Ovary (tissue), 9 donors: ENCODE measurements around the gene MRTO4. TPM values are rescaled to one million over a fixed set of nuclear protein-coding genes. Genes with fewer than 3 reads are reported as not detected.
"Not testable (repeated sequence)": the region's sequence is repeated elsewhere in the genome, so short reads cannot be mapped to it uniquely, and the experiment has no call there.

Source experiments
- DNase-seq, 5 donors: peaks; one replicate each; pipeline ENCODE4 v3.0.0-alpha.2; 2019 to 2020
- H3K27ac ChIP-seq, 2 donors: fragments of 200-600 bp; one replicate each; pipeline versions ENCODE4 v1.5.1 to v1.8.0; 2019 to 2022
- H3K27me3 ChIP-seq: fragments of 200-600 bp; one replicate; pipeline ENCODE4 v1.8.0; 2022
- H3K36me3 ChIP-seq: fragments of 200-600 bp; sonication (generic); one replicate; pipeline ENCODE4 v1.5.1; 2019
- H3K4me1 ChIP-seq: one replicate; pipeline ENCODE4 v1.8.1; 2013; ENCODE audit warnings: mild to moderate bottlenecking, moderate library complexity; ENCODE audit not compliant: insufficient read depth
- H3K4me3 ChIP-seq: fragments of 200-600 bp; sonication (generic); one replicate; pipeline ENCODE4 v1.5.1; 2017
- H3K9me3 ChIP-seq, 2 donors: fragments of 200-600 bp in 1 of 2; sonication (generic) in 1 of 2; one replicate each; pipeline versions ENCODE4 v1.5.1 to v1.8.1; 2013 to 2019; ENCODE audit warnings: mild to moderate bottlenecking in 1 of 2, moderate library complexity in 1 of 2
- CTCF ChIP-seq, 3 donors: fragments of 450-650 bp in 2 of 3; fragments of 200-600 bp in 1 of 3; IDR thresholded peaks; one replicate each; pipeline versions ENCODE4 v1.5.1 to v1.8.0; 2016 to 2022; ENCODE audit warnings: antibody characterized with exemption in 3 of 3, mild to moderate bottlenecking in 1 of 3
- EP300 ChIP-seq: sonication (generic); formaldehyde crosslinking; IDR thresholded peaks from one replicate; pipeline ENCODE4 v1.6.1; 2017; ENCODE audit warnings: antibody characterized with exemption
- POLR2A ChIP-seq: fragments of 450-650 bp; IDR thresholded peaks from one replicate; pipeline ENCODE4 v1.6.1; 2017; ENCODE audit warnings: antibody characterized with exemption, mild to moderate bottlenecking, moderate library complexity
- WGBS, 3 donors: extraction: QIAGEN DNeasy Blood & Tissue Kit in 1 of 3; methylation state at CpG; one replicate each; pipeline versions ENCODE4 v1.1.5 to v1.1.7; 2013 to 2017; 5-methylcytosine and 5-hydroxymethylcytosine counted together
- intact Hi-C, 4 donors: fragments of 100-400 bp; cut with DNase I; formaldehyde crosslinking; loops; one replicate each; pipeline versions ENCODE4 v1.11.0 to v1.15.1; 2022 to 2023
- polyA plus RNA-seq, 2 donors: library from polyadenylated mRNA; stranded (reverse); fragments of 200-250 nt in 1 of 2; fragments of 350-450 nt in 1 of 2; fragmentation: Illumina TruSeq in 1 of 2; extraction: RNeasy Lipid Tissue Mini Kit (QIAGEN cat#74804) in 1 of 2; gene quantifications; one replicate each; pipeline ENCODE4 v1.2.3, GENCODE V29; 2013 to 2014
- total RNA-seq, 7 donors: library from RNA; depleted of rRNA in 2 of 7; stranded (reverse); fragments of >200 nt in 2 of 7; fragmentation: NEBNext Ultra II Directional in 3 of 7; extraction: Animal tissue kit (Norgen Biotek cat#: 25700) in 3 of 7; gene quantifications; one replicate each; pipeline versions ENCODE4 v1.1.0 to v1.2.4, GENCODE V29; 2016 to 2023
- donor health status: DM: no; HTN: no; CAD: no; lungs with moderate emphysema.
- donor health status: DM: no; HTN: no; CAD: no.
- donor health status: Bipolar disorder and iron deficiency.
- donor health status: DM: yes; HTN: yes; CAD: no.
- donor health status: DM: no; HTN: no; CAD: no.
- donor health status: DM: yes; HTN: yes; CAD: no.

MRTO4 gene
- total and polyA plus RNA-seq, 9 donors, result 14.3 to 49.1 (median 26.4) TPM

- H3K4me3 ChIP-seq, result no peak overlapping the region
- H3K4me1 ChIP-seq, result no peaks in the 10 kb centered on the region
- 91 to 98% (median 95%) methylated on average over 11 of the region's 11 CpGs for WGBS, 3 donors
- intact Hi-C loops, result no loop called here
- H3K36me3 ChIP-seq, result no peaks in the 10 kb centered on the region
- no peak for TF ChIP-seq EP300
- no peak for TF ChIP-seq CTCF (IDR thresholded peaks at IDR 0.05)
- TF ChIP-seq POLR2A, result no peak
- no peak for DNase-seq
- no peak overlapping the region for H3K27ac ChIP-seq
- H3K27me3 ChIP-seq, result no peaks in the 10 kb centered on the region
- no peaks in the 10 kb centered on the region for H3K9me3 ChIP-seq
These were observed 29.0 kb upstream of the MRTO4 start for GRCh38 chr1:19222573-19222972.

- no peak for DNase-seq
- Histone ChIP-seq H3K9me3 (no peaks in the 10 kb centered on the region), H3K27me3 (no peaks in the 10 kb centered on the region), H3K4me3 (no peak overlapping the region), H3K36me3 (no peaks in the 10 kb centered on the region), H3K4me1 (no peaks in the 10 kb centered on the region), H3K27ac (no peak overlapping the region)
- TF ChIP-seq POLR2A (no peak), CTCF (IDR thresholded peaks at IDR 0.05) (no peak), EP300 (no peak)
- 84% methylated on average over 15 of the region's 15 CpGs for WGBS, 3 donors
- intact Hi-C loops, result no loop called here
These were observed 28.4 kb upstream of the MRTO4 start for GRCh38 chr1:19222979-19223824.

- intact Hi-C loops, result no loop called here
- 29 to 43% (median 37%) methylated on average over 3 of the region's 3 CpGs for WGBS, 3 donors
- Histone ChIP-seq H3K36me3 (no peaks in the 10 kb centered on the region), H3K4me3 (no peak overlapping the region), H3K4me1 (peaks cover 19% of the 10 kb centered on the region), H3K27ac (no peak overlapping the region), H3K27me3 (no peaks in the 10 kb centered on the region), H3K9me3 (no peaks in the 10 kb centered on the region)
- TF ChIP-seq EP300 (no peak), CTCF (IDR thresholded peaks at IDR 0.05) (no peak), POLR2A (no peak)
- DNase-seq, result no peak
These were observed 22.4 kb upstream of the MRTO4 start for GRCh38 chr1:19229229-19229628.

GRCh38 chr1:19229828-19230325, 21.7 kb upstream of the MRTO4 start:
- no peak overlapping the region for H3K4me3 ChIP-seq
- no peak overlapping the region for H3K27ac ChIP-seq
- H3K27me3 ChIP-seq, result no peaks in the 10 kb centered on the region
- H3K9me3 ChIP-seq, result no peaks in the 10 kb centered on the region
- H3K4me1 ChIP-seq, result peaks cover 19% of the 10 kb centered on the region
- WGBS, 3 donors, result 56 to 66% (median 61%) methylated on average over 6 of the region's 6 CpGs
- TF ChIP-seq POLR2A (no peak), EP300 (no peak), CTCF (IDR thresholded peaks at IDR 0.05) (no peak)
- intact Hi-C loops, result loop anchor here in 2 of 4 donors (10.0 kb wide), 2 partner anchors 45 to 325 kb away; partner anchors contain the start of gene ALDH4A1 (in 1 of the 2)
- DNase-seq, result no peak
- H3K36me3 ChIP-seq, result no peaks in the 10 kb centered on the region

- peaks cover 19% of the 10 kb centered on the region for H3K4me1 ChIP-seq
- not testable (repeated sequence) for H3K9me3 ChIP-seq, DNase-seq, H3K36me3 ChIP-seq, H3K27me3 ChIP-seq, H3K4me3 ChIP-seq
- intact Hi-C loops, result loop anchor here in 2 of 4 donors (10.0 kb wide), 2 partner anchors 47 to 327 kb away; partner anchors contain the start of gene ALDH4A1 (in 1 of the 2)
- peak overlapping the region; percentile 16 to 56 for H3K27ac ChIP-seq
- 71 to 79% (median 78%) methylated on average over 16 of the region's 16 CpGs for WGBS, 3 donors
These were observed 19.7 kb upstream of the MRTO4 start for GRCh38 chr1:19231736-19232523.
